Left ventricle myocardium inferior (tissue), 1 donor: ENCODE results near the gene USPL1. TPM values are rescaled to one million over a fixed set of nuclear protein-coding genes. Genes with fewer than 3 reads are reported as not detected.

Experiments
- DNase-seq: peaks from one replicate; pipeline ENCODE4 v3.0.0-alpha.2; 2020
- H3K27ac ChIP-seq: fragments of 200-600 bp; replicated peaks from 2 replicates; pipeline ENCODE4 v1.8.0; 2021
- H3K27me3 ChIP-seq: fragments of 200-600 bp; 2 replicates; pipeline ENCODE4 v1.8.0; 2021; ENCODE audit warnings: low read depth
- H3K36me3 ChIP-seq: fragments of 200-600 bp; 2 replicates; pipeline ENCODE4 v1.8.0; 2021
- H3K4me1 ChIP-seq: fragments of 200-600 bp; 2 replicates; pipeline ENCODE4 v1.8.0; 2021
- H3K4me3 ChIP-seq: fragments of 200-600 bp; 2 replicates; pipeline ENCODE4 v1.8.0; 2021; ENCODE audit warnings: mild to moderate bottlenecking, moderate library complexity
- H3K9me3 ChIP-seq: fragments of 200-600 bp; replicated peaks from 2 replicates; pipeline ENCODE4 v1.8.0; 2021
- intact Hi-C: fragments of 100-400 bp; cut with micrococcal nuclease; formaldehyde crosslinking; loops from one replicate; pipeline ENCODE4 v1.11.0; 2022
- total RNA-seq: library from RNA; stranded (reverse); fragmentation: NEBNext Ultra II Directional; extraction: Animal tissue kit (Norgen Biotek cat#: 25700); gene quantifications from one replicate; pipeline ENCODE4 v1.2.1, GENCODE V29; 2021
- TF ChIP-seq, protein P1 (sequence below): fragments of 200-600 bp; IDR thresholded peaks from 2 replicates; pipeline ENCODE4 v1.8.0; 2021; ENCODE audit warnings: antibody characterized with exemption, mild to moderate bottlenecking, borderline replicate concordance
- donor health status: DM: no; HTN: yes; CAD: no; lungs with severe emphysema.

USPL1 gene
- total RNA-seq, 1 donor from 2014 or later: 9.1 TPM

GRCh38 chr13:30689752-30690151 lies 72.0 kb downstream of the USPL1 start:
- Histone ChIP-seq H3K27ac (peak overlapping the region; percentile 76), H3K27me3 (no peaks in the 10 kb centered on the region), H3K4me3 (peak overlapping the region; percentile 59), H3K36me3 (no peaks in the 10 kb centered on the region), H3K4me1 (peaks cover 11% of the 10 kb centered on the region), H3K9me3 (peaks cover 6% of the 10 kb centered on the region)
- TF ChIP-seq, protein P1, sequence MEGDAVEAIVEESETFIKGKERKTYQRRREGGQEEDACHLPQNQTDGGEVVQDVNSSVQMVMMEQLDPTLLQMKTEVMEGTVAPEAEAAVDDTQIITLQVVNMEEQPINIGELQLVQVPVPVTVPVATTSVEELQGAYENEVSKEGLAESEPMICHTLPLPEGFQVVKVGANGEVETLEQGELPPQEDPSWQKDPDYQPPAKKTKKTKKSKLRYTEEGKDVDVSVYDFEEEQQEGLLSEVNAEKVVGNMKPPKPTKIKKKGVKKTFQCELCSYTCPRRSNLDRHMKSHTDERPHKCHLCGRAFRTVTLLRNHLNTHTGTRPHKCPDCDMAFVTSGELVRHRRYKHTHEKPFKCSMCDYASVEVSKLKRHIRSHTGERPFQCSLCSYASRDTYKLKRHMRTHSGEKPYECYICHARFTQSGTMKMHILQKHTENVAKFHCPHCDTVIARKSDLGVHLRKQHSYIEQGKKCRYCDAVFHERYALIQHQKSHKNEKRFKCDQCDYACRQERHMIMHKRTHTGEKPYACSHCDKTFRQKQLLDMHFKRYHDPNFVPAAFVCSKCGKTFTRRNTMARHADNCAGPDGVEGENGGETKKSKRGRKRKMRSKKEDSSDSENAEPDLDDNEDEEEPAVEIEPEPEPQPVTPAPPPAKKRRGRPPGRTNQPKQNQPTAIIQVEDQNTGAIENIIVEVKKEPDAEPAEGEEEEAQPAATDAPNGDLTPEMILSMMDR: no peak
- intact Hi-C loops: no loop called here
- DNase-seq: no peak

DNA sequence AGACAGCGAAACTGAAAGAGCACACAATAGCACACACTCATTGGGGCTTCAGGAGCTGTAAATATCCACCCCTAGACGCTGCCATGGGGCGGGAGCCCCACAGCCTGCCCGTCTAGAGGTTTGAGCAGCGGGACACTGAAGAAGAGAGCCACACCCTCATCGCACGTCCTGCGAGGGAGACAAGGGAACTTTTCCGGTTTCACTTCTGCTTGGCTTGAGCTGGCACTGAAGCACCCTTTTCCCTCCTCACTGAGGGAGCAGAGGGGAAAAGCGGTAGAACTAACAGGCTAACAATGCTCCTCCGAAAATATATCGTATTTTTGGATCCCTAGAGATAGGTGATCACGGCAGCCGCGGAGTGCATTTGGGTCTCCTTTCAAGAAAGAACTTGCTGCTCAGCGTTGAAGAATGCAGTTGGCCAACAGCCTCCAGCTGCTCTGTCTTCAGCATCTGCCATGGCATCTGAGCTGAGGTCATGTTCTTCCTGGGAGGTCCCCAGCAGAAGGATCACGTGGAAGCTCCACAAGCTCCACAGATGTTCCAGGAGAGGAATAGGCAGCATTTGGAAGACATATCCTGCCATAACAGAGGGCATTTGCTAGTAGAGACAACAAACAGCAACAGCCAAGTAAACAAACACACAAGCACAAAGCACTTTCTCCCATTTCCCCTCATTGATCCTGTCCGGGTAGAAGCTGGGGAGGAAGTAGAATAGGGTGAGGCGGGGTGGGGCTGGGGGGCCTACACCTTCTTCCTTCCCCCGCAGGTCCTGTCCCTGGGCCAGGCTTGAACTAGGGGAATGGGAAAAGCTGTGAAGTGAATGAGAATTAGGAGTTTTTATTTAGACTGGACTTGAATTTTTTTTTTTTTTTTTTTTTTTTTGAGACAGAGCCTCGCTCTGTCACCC lies 72.8 kb downstream of the USPL1 start:
- H3K4me1 ChIP-seq: peaks cover 11% of the 10 kb centered on the region
- H3K9me3 ChIP-seq: peaks cover 6% of the 10 kb centered on the region
- TF ChIP-seq, protein P1: no peak
- DNase-seq: peak; percentile 64
- intact Hi-C loops: no loop called here
- peak overlapping the region; percentile 76 for H3K27ac ChIP-seq
- H3K36me3 ChIP-seq: no peaks in the 10 kb centered on the region
- H3K27me3 ChIP-seq: no peaks in the 10 kb centered on the region
- H3K4me3 ChIP-seq: peak overlapping the region; percentile 59

GRCh38 chr13:30692113-30692512 lies 74.4 kb downstream of the USPL1 start:
- peaks cover 6% of the 10 kb centered on the region for H3K9me3 ChIP-seq
- peaks cover 16% of the 10 kb centered on the region for H3K4me1 ChIP-seq
- TF ChIP-seq, protein P1: no peak
- peaks cover 6% of the 10 kb centered on the region for H3K27me3 ChIP-seq
- no peaks in the 10 kb centered on the region for H3K36me3 ChIP-seq
- no peak for DNase-seq
- H3K4me3 ChIP-seq: no peak overlapping the region
- intact Hi-C loops: no loop called here
- H3K27ac ChIP-seq: no peak overlapping the region

DNA sequence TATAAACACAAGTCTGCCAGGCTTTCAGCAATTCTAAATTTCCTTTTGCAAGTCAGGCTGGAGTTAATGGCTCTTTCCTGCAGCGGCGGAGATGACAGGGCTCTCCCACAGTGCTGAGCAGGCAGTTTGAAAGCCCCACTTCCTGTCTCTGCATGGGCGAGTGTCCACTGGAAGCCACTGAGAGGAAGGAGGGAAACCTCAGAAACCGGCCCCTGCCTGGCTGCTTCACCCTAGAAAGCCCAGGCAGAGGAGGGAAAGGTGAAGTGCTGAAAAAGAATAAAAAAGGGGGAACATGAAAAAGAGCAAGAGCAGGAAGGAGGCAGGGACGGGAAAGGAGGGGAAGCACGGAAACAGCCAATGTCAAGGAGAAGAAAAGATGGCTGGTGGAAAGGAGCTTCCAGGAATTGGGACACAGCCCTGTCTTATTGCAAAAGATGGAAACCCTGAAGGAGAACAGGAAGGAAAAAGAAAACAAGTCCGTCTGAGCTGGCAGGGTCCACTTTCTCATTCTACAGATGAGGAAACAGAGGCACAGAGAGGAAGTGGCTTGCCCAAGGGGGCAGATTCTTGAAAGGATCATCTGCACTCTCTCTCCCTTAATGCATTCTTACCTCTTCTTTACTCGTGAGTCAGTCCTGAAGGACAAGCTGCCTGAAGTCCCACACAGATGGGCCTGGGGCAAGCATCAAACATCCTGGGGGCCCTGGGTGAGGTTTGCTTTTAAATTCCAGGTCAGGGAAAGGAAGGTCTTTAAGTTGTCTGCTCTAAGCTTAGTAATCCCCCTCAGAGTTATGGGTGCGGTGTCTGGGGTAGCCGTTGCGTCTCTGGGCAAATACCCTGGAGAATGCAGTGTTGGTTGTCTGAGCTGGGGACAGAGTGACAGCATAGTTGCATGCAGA lies 78.8 kb downstream of the USPL1 start:
- peak overlapping the region; percentile 33 for H3K27ac ChIP-seq
- H3K4me1 ChIP-seq: peaks cover 20% of the 10 kb centered on the region
- H3K4me3 ChIP-seq: no peak overlapping the region
- peak; percentile 45 for DNase-seq
- TF ChIP-seq, protein P1: no peak
- intact Hi-C loops: no loop called here
- no peaks in the 10 kb centered on the region for H3K36me3 ChIP-seq
- peaks cover 10% of the 10 kb centered on the region for H3K27me3 ChIP-seq
- H3K9me3 ChIP-seq: no peaks in the 10 kb centered on the region

- H3K27ac ChIP-seq: peak overlapping the region; percentile 33
- TF ChIP-seq, protein P1: no peak
- H3K4me3 ChIP-seq: no peak overlapping the region
These were observed 79.6 kb downstream of the USPL1 start for GRCh38 chr13:30697177-30697953.

More at GRCh38 chr13:30697177-30697953, 79.6 kb downstream of the USPL1 start:
- intact Hi-C loops: no loop called here
- DNase-seq: no peak
- Histone ChIP-seq H3K36me3 (no peaks in the 10 kb centered on the region), H3K9me3 (no peaks in the 10 kb centered on the region), H3K4me1 (peaks cover 20% of the 10 kb centered on the region), H3K27me3 (peaks cover 10% of the 10 kb centered on the region)
